GM19238 (cell line): ENCODE measurements around the gene MRPL4.

Source experiments
- DNase-seq: peaks from one replicate; pipeline ENCODE4 v3.0.0; 2011; ENCODE audit warnings: low spot score; ENCODE audit not compliant: insufficient read length

Gene MRPL4

DNA sequence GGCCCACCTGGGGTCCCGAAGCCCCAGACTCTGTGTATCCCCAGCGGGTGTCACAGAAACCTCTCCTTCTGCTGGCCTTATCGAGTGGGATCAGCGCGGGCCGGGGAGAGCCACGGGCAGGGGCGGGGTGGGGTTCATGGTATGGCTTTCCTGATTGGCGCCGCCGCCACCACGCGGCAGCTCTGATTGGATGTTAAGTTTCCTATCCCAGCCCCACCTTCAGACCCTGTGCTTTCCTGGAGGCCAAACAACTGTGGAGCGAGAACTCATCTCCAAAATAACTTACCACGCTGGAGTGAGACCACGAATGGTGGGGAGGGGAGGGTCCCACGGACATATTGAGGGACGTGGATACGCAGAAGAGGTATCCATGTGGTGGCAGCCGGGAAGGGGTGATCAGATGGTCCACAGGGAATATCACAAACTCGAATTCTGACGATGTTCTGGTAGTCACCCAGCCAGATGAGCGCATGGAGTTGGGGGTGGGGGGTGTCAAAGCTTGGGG is 36.7 kb downstream of the MRPL4 start:
- DNase-seq, result peak; percentile 52

DNA sequence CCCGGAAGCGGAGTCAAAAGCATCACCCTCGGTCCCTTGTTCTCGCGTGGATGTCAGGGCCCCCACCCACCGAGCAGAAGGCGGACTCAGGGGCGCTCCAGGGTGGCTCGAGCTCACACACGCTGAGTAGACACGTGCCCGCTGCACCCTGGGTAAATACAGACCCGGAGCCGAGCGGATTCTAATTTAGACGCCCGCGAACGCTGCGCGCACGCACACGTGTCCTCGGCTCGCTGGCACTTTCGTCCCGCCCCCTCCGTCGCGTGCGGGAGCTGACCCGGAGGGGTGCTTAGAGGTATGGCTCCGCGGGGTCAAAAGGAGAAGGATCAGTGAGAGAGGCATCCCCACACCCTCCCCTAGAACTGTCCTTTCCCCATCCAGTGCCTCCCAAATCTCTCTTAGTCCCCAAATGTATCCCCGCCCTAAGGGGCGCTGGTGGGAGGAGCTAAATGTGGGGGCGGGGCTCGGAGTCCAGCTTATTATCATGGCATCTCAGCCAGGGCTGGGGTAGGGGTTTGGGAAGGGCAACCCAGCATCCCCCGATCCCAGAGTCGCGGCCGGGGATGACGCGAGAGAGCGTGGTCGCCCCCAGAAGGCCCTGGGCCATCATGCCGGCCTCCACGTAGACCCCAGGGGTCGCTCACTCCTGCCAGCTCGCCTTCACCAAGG is 37.3 kb downstream of the MRPL4 start:
- DNase-seq, result peak; percentile 39

DNA sequence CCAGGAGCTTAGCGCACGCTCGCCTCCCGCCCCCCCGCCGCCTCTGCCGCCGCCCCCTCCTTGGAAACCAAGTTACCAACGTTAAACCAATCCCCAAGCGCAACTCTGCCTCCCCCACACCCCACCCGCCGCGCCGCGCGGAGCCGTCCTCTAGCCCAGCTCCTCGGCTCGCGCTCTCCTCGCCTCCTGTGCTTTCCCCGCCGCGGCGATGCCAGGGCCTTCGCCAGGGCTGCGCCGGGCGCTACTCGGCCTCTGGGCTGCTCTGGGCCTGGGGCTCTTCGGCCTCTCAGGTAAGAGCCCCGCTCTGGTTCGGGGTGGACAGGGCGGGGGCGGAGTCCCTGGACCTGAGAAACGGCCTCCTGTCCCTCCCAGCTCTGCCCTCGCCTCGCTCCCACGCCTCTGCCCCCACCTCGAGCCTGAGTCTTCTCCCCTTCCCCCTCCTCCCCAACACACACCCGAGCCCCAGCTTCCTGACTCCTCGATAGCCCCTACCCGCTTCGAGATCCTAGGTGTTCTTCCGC is 37.9 kb downstream of the MRPL4 start, which contains the start of gene ICAM5:
Gene ICAM5, plus strand, starts transcription at position 117 of the 521 bp plus-strand sequence. Its CDS starts 92 bp downstream, at position 209.
- no peak for DNase-seq

DNA sequence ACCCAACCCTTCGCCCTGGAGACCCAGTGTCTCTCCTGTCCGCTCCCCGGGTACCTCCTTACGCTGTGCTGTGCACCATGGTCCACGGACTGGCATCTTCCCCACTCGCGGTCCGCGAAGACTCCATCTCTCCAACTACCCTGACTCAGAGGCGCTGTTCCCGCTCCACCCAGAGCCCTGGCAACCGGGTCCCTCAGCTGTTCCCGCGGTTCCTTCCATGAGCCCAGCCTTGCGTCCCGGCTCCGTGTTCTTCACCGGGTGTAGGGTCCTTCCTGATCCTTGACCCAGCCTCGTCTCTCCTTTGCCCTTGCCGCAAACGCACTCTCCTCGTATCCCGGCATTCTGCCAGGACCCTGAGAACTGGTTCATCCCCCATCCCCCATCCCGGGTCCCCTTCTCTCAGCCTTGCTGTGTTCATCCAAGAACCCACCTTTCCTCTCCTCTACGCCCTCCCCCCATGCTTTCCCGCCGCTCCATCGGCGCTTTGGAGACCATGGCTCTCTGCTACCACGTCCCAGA is 38.4 kb downstream of the MRPL4 start:
- DNase-seq, result no peak

DNA sequence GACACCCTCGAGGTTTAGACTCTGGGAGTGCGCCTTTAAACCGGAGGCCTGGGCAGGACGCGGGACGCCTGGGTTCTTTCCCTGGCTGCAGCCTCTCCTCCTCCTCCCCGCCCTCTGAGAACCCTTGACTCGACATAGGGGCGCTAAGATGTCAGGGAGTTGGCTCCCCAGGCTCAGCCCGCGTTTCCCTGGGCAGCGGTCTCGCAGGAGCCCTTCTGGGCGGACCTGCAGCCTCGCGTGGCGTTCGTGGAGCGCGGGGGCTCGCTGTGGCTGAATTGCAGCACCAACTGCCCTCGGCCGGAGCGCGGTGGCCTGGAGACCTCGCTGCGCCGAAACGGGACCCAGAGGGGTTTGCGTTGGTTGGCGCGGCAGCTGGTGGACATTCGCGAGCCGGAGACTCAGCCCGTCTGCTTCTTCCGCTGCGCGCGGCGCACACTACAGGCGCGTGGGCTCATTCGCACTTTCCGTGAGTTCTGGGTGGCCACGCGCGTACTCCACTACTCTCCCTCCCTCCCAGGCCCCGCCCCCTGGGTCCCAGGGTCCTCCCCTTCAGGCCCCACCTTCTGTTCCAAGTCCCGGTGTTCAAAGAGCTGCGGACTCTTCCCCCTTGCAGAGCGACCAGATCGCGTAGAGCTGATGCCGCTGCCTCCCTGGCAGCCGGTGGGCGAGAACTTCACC is 39.0 kb downstream of the MRPL4 start:
- no peak for DNase-seq

DNA sequence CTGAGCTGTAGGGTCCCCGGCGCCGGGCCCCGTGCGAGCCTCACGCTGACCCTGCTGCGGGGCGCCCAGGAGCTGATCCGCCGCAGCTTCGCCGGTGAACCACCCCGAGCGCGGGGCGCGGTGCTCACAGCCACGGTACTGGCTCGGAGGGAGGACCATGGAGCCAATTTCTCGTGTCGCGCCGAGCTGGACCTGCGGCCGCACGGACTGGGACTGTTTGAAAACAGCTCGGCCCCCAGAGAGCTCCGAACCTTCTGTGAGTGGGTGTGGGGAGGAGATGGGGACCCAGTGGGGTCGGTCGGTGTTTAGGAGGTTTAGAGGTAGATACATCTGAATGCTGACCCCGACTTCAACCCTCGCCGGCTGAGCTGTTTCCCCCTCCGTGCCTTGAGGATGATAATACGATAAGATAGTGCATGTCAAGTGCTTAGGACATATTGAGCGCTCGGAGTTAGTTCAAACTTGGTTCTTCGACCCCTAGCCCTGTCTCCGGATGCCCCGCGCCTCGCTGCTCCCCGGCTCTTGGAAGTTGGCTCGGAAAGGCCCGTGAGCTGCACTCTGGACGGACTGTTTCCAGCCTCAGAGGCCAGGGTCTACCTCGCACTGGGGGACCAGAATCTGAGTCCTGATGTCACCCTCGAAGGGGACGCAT is 39.7 kb downstream of the MRPL4 start:
- no peak for DNase-seq

DNA sequence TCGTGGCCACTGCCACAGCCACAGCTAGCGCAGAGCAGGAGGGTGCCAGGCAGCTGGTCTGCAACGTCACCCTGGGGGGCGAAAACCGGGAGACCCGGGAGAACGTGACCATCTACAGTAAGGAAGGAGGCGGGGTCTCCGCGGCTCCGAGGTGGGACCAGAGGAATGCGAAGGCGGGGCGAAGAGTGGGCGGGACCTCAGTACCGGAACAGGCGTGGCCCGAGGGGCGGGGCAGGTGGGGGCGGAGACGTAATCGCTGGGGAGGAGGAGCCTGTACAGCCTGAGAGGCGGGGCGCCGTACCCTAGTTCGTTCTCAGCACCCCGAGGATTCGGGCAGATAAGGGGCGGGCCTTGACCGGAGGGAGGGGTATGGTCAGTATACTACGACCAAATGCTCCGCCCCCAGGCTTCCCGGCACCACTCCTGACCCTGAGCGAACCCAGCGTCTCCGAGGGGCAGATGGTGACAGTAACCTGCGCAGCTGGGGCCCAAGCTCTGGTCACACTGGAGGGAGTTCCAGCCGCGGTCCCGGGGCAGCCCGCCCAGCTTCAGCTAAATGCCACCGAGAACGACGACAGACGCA is 40.3 kb downstream of the MRPL4 start:
- DNase-seq, result peak; percentile 69

DNA sequence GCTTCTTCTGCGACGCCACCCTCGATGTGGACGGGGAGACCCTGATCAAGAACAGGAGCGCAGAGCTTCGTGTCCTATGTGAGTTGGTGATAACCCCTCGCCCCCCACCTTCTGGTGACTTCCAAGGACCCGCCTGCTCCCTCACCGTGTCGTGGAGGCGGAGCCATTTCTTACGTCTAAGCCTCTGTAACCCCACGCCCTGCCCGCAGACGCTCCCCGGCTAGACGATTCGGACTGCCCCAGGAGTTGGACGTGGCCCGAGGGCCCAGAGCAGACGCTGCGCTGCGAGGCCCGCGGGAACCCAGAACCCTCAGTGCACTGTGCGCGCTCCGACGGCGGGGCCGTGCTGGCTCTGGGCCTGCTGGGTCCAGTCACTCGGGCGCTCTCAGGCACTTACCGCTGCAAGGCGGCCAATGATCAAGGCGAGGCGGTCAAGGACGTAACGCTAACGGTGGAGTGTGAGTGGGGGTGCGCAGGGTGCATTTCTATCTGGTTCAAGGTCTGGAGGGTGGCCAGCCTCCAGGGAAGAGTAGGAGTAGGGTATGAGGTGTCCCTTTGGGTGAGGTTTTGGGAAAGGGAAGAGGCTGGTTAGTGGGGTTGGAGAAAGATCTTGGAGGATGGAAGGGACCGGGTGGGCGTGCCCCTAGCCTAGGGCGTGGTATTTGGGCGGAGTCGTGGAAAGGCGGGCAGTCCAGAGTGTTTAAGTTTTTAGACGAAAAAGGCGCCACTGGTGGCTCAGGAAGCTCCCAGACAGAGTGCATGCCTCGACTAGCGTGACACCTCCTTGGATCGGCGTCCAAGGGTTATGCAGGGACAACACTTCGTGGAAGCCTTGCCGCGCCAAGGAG is 41.0 kb downstream of the MRPL4 start:
- no peak for DNase-seq

DNA sequence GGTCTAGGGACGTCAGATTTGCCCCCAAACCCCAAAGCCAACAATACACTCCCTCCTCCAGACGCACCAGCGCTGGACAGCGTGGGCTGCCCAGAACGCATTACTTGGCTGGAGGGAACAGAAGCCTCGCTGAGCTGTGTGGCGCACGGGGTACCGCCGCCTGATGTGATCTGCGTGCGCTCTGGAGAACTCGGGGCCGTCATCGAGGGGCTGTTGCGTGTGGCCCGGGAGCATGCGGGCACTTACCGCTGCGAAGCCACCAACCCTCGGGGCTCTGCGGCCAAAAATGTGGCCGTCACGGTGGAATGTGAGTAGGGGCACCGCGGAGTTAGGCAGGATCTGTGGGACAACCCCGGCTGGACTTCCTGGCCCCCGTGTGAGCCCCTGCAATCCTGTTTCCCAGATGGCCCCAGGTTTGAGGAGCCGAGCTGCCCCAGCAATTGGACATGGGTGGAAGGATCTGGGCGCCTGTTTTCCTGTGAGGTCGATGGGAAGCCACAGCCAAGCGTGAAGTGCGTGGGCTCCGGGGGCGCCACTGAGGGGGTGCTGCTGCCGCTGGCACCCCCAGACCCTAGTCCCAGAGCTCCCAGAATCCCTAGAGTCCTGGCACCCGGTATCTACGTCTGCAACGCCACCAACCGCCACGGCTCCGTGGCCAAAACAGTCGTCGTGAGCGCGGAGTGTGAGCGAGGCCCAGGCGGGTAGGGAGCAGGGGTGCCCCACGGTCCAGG is 41.8 kb downstream of the MRPL4 start:
- DNase-seq, result no peak

DNA sequence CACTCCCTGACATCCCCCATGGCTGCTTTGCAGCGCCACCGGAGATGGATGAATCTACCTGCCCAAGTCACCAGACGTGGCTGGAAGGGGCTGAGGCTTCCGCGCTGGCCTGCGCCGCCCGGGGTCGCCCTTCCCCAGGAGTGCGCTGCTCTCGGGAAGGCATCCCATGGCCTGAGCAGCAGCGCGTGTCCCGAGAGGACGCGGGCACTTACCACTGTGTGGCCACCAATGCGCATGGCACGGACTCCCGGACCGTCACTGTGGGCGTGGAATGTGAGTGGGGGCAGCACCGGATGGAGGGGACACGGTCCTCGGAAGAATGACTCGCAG is 42.3 kb downstream of the MRPL4 start:
- no peak for DNase-seq

DNA sequence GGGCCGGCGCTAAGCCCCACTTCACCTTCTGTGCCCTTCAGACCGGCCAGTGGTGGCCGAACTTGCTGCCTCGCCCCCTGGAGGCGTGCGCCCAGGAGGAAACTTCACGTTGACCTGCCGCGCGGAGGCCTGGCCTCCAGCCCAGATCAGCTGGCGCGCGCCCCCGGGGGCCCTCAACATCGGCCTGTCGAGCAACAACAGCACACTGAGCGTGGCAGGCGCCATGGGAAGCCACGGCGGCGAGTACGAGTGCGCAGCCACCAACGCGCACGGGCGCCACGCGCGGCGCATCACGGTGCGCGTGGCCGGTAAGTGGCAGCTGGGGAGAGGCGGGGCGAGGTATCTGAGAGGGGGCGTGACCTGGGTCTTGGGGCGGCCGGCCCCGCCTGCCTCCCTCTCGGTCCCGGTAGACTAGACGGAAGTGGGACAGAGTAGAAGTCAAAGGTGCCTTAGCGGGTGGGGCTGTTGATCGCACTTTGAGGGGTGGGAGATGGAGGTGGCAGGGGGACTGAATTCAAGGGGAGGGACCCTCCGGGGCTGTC is 43.4 kb downstream of the MRPL4 start:
- peak; percentile 80 for DNase-seq

DNA sequence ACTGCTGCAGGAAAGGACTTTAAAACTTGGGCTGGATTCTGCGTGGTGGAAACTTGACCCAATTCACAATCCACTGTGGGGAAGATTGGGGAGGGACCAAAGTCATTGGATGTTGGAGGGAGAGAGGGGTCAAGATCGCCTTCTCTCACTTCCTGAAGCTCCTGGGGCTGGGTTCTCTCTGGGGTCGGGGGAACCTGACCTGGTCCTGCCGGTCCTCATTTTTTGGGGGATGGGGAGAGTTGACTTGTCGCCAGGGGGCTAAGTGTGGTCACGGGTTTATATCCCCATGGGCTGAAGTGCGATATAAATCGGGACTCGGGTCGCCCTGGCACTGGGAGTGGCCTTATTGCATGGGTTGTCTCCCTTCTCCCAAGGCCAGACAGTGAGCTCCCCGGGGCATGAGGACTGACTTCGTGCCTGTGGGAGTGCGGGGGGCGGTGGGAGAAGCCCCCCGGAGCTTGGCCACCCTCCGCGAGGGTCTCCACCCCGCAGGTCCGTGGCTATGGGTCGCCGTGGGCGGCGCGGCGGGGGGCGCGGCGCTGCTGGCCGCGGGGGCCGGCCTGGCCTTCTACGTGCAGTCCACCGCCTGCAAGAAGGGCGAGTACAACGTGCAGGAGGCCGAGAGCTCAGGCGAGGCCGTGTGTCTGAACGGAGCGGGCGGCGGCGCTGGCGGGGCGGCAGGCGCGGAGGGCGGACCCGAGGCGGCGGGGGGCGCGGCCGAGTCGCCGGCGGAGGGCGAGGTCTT is 44.0 kb downstream of the MRPL4 start:
- no peak for DNase-seq

DNA sequence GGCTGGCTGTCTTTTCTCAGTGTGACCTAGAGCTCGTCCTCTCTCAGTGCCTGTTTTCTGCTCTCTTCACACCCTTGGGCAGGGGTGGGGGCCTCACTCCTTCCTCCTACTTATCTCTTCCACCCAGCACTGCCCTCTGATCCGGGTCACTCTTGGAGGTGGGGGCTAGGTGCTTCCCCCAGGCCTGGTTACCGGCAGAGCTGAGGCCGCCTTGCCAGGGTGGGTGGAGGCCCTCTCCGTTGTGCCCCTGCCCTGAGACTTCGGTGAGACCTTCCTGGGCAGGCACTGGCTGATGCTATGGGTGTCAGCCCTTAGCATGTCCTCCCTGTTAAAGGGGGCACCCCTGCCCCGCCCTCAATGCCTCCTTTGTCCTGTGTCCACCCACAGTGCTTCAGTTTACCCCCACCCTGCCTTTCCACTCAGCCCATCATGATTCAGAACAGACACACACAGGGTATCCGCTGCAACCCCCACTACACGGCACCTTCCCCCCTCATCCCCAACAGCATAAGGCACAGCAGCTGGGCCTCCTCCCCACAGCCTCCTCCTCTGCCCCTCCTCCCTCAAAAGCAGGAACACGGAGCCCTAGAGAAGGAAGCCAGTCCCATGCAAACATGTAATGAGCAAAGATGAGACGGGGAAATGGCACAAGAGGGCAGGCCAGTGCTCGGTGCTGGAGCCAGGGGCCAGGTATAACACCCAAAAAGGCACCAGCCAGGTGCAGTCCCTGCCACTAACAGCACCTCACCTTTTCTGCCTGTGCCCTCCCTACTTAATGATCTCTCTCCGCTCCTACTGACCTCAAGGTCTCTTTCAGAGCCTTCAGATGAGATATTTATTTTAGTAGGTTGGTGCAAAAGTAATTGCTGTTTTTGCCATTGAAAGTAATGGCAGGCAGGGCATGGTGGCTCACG is 47.8 kb downstream of the MRPL4 start:
- no peak for DNase-seq

DNA sequence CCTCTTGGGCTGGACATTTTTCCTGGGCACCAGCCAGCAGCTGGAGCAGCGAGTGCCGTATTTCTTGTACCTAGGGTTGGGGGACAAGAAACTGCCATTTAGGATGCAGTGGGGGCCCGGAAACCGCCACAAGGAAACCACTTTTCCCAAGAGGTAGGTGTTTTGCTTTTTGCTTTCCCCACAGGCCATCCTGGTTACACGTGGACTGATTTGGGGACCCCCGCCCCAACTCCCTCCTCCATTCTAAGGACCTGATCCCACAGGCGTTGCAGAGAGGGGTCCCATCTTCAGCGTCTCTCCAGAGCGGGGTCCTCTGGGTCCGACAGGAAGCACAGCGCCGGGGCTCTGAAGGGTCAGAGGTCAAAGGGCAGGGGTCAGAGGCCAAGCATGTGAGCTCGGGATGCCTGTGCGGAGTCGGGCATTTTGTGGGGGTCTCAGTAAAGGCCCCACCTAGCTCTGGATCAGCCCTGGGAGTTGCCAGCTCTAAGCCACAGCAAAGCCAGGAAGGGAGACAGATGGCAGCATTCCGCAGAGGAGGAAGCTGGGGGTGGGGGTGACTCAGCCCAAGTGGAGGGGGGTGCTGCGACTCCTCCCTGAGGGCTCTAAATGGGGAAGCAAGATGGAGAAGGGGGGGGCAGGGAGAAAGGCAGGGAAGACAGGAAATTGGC is 53.3 kb downstream of the MRPL4 start:
- DNase-seq, result no peak

DNA sequence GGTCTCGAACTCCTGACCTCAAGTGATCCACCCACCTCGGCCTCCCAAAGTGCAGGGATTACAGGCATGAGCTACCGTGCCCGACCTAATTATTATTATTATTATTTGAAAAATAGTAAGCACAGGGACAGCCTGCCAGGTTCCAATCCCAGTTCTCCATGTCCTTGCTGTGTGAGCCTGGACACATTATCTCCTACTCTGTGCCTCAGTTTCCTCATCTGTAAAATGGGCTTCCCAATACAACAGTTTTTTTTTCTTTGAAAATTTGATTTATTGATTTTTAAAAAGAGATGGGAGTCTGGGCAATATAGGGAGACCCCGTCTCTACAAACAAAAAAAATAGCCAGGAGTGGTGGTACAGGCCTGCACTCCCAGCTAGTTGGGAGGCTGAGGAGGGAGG is 54.3 kb downstream of the MRPL4 start:
- DNase-seq, result no peak

DNA sequence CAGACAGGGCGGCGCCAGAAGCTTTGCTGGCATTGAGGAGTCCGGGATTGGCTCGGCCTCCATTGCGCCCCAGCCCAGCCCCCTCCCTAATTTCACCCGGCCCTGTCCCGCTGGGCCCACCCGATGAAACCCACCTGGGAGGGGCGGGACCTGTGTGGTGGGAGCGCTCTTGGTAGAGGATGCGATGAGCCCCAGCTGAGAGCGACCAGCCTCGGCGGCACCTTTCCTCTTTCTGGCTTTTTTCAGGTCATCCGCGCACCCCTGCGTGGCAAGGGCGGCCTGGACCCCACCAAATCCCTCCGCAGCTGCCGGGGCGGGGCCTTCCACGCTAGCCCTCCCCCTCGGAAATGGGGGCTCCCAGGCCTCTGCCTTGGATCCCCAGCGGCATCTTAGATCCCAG is 57.4 kb downstream of the MRPL4 start, which contains the start of gene ZGLP1:
Gene ZGLP1, minus strand, starts transcription at position 393 of the 400 bp plus-strand sequence.
- DNase-seq, result no peak
